HG03108 (cell line): ENCODE measurements around the gene GPBAR1.
A peak's percentile ranks its signal among the peaks of the same experiment; 100 is the strongest.

ENCODE experiments used
- ATAC-seq: cut with Tn5 transposase; IDR thresholded peaks from one replicate; pipeline ENCODE4 v1.9.1; 2021; ENCODE audit warnings: moderate library complexity; ENCODE audit not compliant: unreplicated experiment

GPBAR1 gene

GRCh38 chr2:218284106-218284811 is 23.4 kb downstream of the GPBAR1 start:
- peak; percentile 45 for ATAC-seq

GRCh38 chr2:218285604-218286003 is 24.8 kb downstream of the GPBAR1 start:
- no peak for ATAC-seq

- ATAC-seq, result peak; percentile 59
Measured at GRCh38 chr2:218286570-218287459, 26.0 kb downstream of the GPBAR1 start.

GRCh38 chr2:218289639-218290315 is 29.0 kb downstream of the GPBAR1 start:
- no peak for ATAC-seq

GRCh38 chr2:218290316-218291261 is 29.8 kb downstream of the GPBAR1 start:
- peak; percentile 54 for ATAC-seq

GRCh38 chr2:218291318-218292047 is 30.7 kb downstream of the GPBAR1 start:
- no peak for ATAC-seq

- ATAC-seq, result peak; percentile 59
Measured at GRCh38 chr2:218292048-218293014, 31.5 kb downstream of the GPBAR1 start, which contains the start of gene TMBIM1. Gene TMBIM1, minus strand, starts transcription at chr2:218292503. Its CDS starts 10,362 bp downstream, at chr2:218282141.

GRCh38 chr2:218293715-218294429 is 33.1 kb downstream of the GPBAR1 start:
- no peak for ATAC-seq

GRCh38 chr2:218294430-218295022 is 33.7 kb downstream of the GPBAR1 start:
- no peak for ATAC-seq

- no peak for ATAC-seq
Measured at GRCh38 chr2:218295029-218295428, 34.2 kb downstream of the GPBAR1 start.

- no peak for ATAC-seq
Measured at GRCh38 chr2:218296200-218296599, 35.4 kb downstream of the GPBAR1 start.

GRCh38 chr2:218296847-218297246 is 36.0 kb downstream of the GPBAR1 start:
- no peak for ATAC-seq

- no peak for ATAC-seq
Measured at GRCh38 chr2:218298314-218298875, 37.6 kb downstream of the GPBAR1 start.

- no peak for ATAC-seq
Measured at GRCh38 chr2:218300141-218300540, 39.3 kb downstream of the GPBAR1 start.

GRCh38 chr2:218301176-218301819 is 40.5 kb downstream of the GPBAR1 start:
- ATAC-seq, result peak; percentile 76

GRCh38 chr2:218305383-218305782 is 44.6 kb downstream of the GPBAR1 start:
- no peak for ATAC-seq
